GM13977 (cell line): Measurements from ENCODE around the gene IRF1.

ENCODE experiments used
- DNase-seq: peaks from one replicate; pipeline ENCODE4 v3.0.0; 2012; ENCODE audit warnings: low spot score
- in situ Hi-C: fragments of 300-500 bp; cut with MboI; formaldehyde crosslinking; loops from one replicate; pipeline ENCODE4 v1.12.0; 2022; ENCODE audit warnings: low sequenced_read_pairs, low pct_unique_long_range_greater_than_20kb, mixed read lengths, inconsistent platforms; ENCODE audit not compliant: unreplicated experiment
- TF ChIP-seq, protein P1 (sequence below): IDR thresholded peaks from 2 replicates; pipeline ENCODE4 v1.5.1; 2012; ENCODE audit warnings: mild to moderate bottlenecking, control low read depth; ENCODE audit not compliant: insufficient read depth; ENCODE audit errors: extremely low read depth, missing control alignments

Gene IRF1

DNA sequence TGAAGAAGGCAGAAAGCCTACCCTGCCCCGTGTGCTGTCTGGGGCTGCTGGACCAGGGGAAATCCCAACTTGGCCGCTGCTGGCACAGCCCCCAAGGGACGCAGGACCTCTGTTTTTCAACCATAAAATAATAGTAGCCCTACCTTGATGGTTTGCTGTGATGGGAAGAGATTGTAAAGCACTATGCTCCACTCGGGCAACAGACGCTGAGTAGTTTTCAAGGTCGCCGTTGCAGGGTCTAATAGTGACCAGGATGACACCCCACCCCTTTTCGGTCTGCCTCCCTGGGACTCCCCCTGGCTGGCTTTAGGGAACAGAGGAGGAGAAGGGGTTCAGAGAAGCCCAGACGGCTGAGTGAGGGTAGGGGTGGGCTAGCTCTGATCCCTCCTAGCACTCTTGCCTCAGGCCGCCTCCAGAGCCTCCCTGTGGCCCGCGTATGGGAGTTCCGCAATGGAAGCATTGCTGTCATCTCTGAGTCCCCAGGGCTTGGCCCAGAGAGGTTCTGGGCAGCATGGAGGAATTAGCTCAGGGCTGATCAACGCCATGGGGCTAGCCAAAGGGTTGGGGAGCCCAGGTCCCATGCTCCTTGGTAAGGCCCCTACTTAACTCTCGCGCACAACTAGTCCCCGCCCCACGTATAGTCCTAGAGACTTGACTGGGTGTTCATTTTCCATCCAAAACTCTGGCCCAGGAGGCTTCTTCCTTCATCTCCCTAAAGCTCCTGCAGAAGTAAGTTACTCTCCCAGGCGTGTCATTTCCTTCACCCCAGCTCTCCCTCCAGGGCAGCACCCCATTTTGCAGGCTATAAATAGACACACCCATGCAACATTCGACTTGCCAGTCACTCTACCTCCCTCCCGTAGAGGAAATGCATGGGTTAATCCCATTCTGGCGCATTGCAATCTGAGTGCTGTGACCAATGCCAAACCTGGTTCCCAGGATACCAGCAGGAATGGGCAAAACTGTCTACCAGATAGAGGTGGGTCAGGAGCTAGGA lies 1.1 kb upstream of the IRF1 start:
- in situ Hi-C loops, result loop anchor here (10.0 kb wide), 1 partner anchor 107 kb away; no protein-coding TSS in a partner anchor
- TF ChIP-seq, protein P1, sequence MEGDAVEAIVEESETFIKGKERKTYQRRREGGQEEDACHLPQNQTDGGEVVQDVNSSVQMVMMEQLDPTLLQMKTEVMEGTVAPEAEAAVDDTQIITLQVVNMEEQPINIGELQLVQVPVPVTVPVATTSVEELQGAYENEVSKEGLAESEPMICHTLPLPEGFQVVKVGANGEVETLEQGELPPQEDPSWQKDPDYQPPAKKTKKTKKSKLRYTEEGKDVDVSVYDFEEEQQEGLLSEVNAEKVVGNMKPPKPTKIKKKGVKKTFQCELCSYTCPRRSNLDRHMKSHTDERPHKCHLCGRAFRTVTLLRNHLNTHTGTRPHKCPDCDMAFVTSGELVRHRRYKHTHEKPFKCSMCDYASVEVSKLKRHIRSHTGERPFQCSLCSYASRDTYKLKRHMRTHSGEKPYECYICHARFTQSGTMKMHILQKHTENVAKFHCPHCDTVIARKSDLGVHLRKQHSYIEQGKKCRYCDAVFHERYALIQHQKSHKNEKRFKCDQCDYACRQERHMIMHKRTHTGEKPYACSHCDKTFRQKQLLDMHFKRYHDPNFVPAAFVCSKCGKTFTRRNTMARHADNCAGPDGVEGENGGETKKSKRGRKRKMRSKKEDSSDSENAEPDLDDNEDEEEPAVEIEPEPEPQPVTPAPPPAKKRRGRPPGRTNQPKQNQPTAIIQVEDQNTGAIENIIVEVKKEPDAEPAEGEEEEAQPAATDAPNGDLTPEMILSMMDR, result no peak
- DNase-seq, result peak; percentile 63

GRCh38 chr5:132489871-132490483 lies 596 bp downstream of the IRF1 start:
- TF ChIP-seq, protein P1, result peak; percentile 48
- peak; percentile 79 for DNase-seq
- in situ Hi-C loops, result loop anchor here (10.0 kb wide), 1 partner anchor 105 kb away; no protein-coding TSS in a partner anchor

DNA sequence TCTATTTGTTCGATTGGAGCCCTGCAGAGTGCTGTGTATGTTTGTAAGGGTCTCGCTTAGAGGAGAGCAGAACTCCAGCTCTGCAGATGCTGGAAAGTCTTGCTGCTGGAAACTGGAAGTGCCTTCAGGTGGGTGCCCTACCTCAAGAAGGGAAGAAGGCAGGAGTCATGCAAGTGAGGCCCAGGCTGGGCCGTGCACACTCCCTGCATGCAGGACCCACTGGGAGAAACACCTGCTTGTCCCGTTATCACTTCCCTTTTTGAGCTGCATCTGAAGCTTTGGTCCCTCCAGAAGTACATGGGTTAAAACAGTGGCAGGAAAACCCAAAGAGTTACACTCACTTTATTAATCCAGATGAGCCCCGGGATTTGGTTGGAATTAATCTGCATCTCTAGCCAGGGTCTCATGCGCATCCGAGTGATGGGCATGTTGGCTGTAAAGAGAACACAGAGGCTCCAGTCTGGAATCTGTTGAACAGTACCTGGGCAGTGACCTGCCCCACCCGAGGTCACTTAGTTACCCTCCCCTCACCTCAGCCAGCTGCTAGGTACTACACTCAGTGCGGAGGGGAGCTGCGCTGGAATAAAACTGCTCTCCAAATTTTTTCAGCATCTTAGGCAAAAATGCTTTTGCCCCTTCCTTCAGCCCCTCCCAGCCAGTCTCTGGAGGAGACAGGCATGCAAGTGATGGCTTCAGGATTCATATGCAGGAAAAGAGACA lies 1.4 kb downstream of the IRF1 start:
- in situ Hi-C loops, result no loop called here
- TF ChIP-seq, protein P1, result no peak
- DNase-seq, result no peak

DNA sequence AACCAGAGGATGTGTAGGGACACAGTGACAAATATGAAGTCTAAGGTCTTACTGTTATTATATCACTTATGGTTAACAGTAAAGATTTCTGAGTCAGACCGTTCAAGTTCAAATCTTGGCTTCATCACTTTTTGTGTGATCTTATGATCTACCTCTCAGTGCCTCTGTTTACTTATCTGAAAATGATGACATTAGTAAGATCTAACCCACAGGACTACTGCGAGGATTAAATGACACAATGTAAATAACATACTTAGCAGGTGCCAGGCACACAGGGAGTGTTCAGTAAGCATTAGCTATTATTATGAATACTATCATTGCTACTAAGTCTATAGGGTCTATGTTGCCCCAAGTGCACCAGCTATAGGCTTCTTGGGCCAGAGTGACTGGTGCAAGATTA lies 2.0 kb downstream of the IRF1 start:
- DNase-seq, result no peak
- TF ChIP-seq, protein P1, result no peak
- in situ Hi-C loops, result no loop called here

DNA sequence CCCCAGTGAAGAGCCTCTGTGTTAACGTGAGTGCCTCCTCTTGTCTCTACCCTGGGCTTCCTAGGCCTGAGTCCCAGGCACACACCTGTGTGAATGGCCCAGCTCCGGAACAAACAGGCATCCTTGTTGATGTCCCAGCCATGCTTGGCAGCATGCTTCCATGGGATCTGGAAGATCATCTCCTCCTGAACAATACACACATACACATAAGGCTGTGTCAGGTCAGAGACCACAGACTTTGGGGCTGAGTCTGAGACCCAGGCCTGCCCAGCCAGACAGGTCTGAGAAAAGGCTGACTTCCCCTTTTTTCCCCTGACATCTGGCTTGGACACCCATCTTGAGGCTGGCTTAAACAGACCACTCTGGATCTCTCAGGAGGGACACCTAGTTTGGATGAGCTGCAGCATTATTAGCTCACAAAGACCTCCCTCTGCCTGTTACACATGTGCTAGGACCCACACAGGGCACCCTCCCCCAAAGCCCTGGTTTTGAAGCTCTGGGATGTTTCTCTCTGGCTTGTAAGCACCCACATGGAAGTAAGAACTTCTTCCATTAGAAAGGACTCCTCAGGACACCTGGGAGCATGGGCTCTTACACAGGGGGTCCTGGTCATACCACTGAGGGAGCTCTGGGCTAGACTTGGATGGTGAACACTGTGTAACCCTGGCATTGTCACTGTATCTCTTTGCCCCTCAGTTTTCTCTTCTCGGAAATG lies 2.6 kb downstream of the IRF1 start:
- in situ Hi-C loops, result no loop called here
- TF ChIP-seq, protein P1, result no peak
- DNase-seq, result no peak

- in situ Hi-C loops, result no loop called here
- DNase-seq, result no peak
- TF ChIP-seq, protein P1, result no peak
Observed at GRCh38 chr5:132487095-132487428, 3.5 kb downstream of the IRF1 start.
